K562 (cell line): ENCODE data around the gene TSC22D1.

Source experiments
- ATF3 ChIP-seq, 2 experiments: fragments of 450-650 bp in 1 of 2; sonication (generic) in 1 of 2; formaldehyde crosslinking in 1 of 2; IDR thresholded peaks in 1 of 2; conservative IDR thresholded peaks in 1 of 2; 2 replicates each; pipeline versions ENCODE4 v1.6.1 to v1.8.1; 2016 to 2023; ENCODE audit warnings: mild to moderate bottlenecking in 2 of 2, moderate library complexity in 2 of 2, inconsistent platforms in 1 of 2, missing genetic modification reagents in 1 of 2
- CTCF ChIP-seq, 3 experiments: IDR thresholded peaks in 2 of 3; conservative IDR thresholded peaks in 1 of 3; 2 replicates each; pipeline ENCODE4 v1.5.1; 2011 to 2012; ENCODE audit warnings: low read length in 3 of 3, mild to moderate bottlenecking in 3 of 3, control low read depth in 2 of 3, improper control_type of control experiment in 1 of 3, inconsistent platforms in 1 of 3, low read depth in 1 of 3, mixed read lengths in 1 of 3, moderate library complexity in 1 of 3; ENCODE audit not compliant: insufficient read depth in 2 of 3
- EZH2 ChIP-seq: IDR thresholded peaks from 2 replicates; pipeline ENCODE4 v1.6.1; 2012; ENCODE audit warnings: low read depth, mild to moderate bottlenecking, inconsistent platforms, low read length, borderline replicate concordance
- HBP1 ChIP-seq: fragments of 450-650 bp; formaldehyde crosslinking; IDR thresholded peaks from 2 replicates; pipeline ENCODE4 v1.4.0; 2022; ENCODE audit warnings: missing genetic modification characterization
- KDM1A ChIP-seq, 2 experiments: fragments of 450-650 bp; IDR thresholded peaks; 2 replicates each; pipeline ENCODE4 v1.6.1; 2016; ENCODE audit warnings: mild to moderate bottlenecking in 2 of 2
- MEF2A ChIP-seq: IDR thresholded peaks from 2 replicates; pipeline ENCODE4 v1.6.1; 2011; ENCODE audit warnings: low read depth, mild to moderate bottlenecking, low read length, moderate library complexity; ENCODE audit not compliant: control insufficient read depth
- NFE2L1 ChIP-seq: fragments of 450-650 bp; IDR thresholded peaks from 2 replicates; pipeline ENCODE4 v1.6.1; 2016; ENCODE audit warnings: missing genetic modification characterization, low read depth, mild to moderate bottlenecking, missing compliant biosample characterization, moderate library complexity, borderline replicate concordance
- POLR2A ChIP-seq: fragments of 450-650 bp; conservative IDR thresholded peaks from 2 replicates; pipeline ENCODE4 v1.6.1; 2016
- STAT6 ChIP-seq: sonication (generic); formaldehyde crosslinking; IDR thresholded peaks from 2 replicates; pipeline ENCODE4 v1.8.1; 2023; ENCODE audit warnings: mild to moderate bottlenecking, missing genetic modification reagents
- TEAD1 ChIP-seq, 2 experiments: fragments of 450-650 bp in 1 of 2; sonication (generic) in 1 of 2; formaldehyde crosslinking; IDR thresholded peaks; 2 replicates each; pipeline versions ENCODE4 v1.4.0 to v1.8.0; 2020 to 2022; ENCODE audit warnings: mild to moderate bottlenecking in 2 of 2, missing genetic modification reagents in 1 of 2
- ZNF512 ChIP-seq: IDR thresholded peaks from 2 replicates; pipeline ENCODE4 v1.6.1; 2016; ENCODE audit warnings: missing genetic modification characterization, missing compliant biosample characterization

- TF ChIP-seq ATF3 (IDR thresholded peaks at IDR 0.05) (no peak), ATF3 (CRISPR knock-in tag; conservative IDR thresholded peaks at IDR 0.05) (no peak), EZH2 (no peak), TEAD1 (CRISPR knock-in tag; IDR thresholded peaks at IDR 0.05) (no peak), MEF2A (no peak), CTCF (IDR thresholded peaks at IDR 0.05 in 2 of 3, conservative IDR thresholded peaks at IDR 0.05 in 1 of 3; ENCODE audit: insufficient read depth in 2 of 3, low read depth in 1 of 3, low read length in 3 of 3) (no peak), HBP1 (CRISPR knock-in tag) (no peak), POLR2A (no peak), STAT6 (CRISPR knock-in tag) (no peak), ZNF512 (no peak), NFE2L1 (no peak), KDM1A (IDR thresholded peaks at IDR 0.05) (no peak)
Measured at GRCh38 chr13:44514278-44514677, 61.9 kb downstream of the TSC22D1 start.
